OCI-LY1 (cell line): Measurements from ENCODE around the gene LZTS3.

Experiments
- EZH2 ChIP-seq: fragments of 200-600 bp; sonication (generic), shearing (Covaris generic); IDR thresholded peaks from 2 replicates; pipeline ENCODE4 v1.8.0; 2017; ENCODE audit warnings: borderline replicate concordance, mixed run types, mild to moderate bottlenecking, antibody characterized with exemption, low read length, moderate library complexity, mixed read lengths
- TF ChIP-seq, protein P1 (sequence below): fragments of 200-600 bp; sonication (generic), shearing (Covaris generic); IDR thresholded peaks from 2 replicates; pipeline ENCODE4 v1.5.1; 2017; ENCODE audit warnings: mild to moderate bottlenecking, antibody characterized with exemption, low read length, moderate library complexity, mixed read lengths

GRCh38 chr20:3203315-3204123 lies 30.2 kb upstream of the LZTS3 start:
- TF ChIP-seq, protein P1, sequence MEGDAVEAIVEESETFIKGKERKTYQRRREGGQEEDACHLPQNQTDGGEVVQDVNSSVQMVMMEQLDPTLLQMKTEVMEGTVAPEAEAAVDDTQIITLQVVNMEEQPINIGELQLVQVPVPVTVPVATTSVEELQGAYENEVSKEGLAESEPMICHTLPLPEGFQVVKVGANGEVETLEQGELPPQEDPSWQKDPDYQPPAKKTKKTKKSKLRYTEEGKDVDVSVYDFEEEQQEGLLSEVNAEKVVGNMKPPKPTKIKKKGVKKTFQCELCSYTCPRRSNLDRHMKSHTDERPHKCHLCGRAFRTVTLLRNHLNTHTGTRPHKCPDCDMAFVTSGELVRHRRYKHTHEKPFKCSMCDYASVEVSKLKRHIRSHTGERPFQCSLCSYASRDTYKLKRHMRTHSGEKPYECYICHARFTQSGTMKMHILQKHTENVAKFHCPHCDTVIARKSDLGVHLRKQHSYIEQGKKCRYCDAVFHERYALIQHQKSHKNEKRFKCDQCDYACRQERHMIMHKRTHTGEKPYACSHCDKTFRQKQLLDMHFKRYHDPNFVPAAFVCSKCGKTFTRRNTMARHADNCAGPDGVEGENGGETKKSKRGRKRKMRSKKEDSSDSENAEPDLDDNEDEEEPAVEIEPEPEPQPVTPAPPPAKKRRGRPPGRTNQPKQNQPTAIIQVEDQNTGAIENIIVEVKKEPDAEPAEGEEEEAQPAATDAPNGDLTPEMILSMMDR = no peak
- TF ChIP-seq EZH2 = no peak
